GM12878 (cell line): ENCODE data around the gene TMEM44.

Experiments used
- CHD4 ChIP-seq: fragments of 200-600 bp; sonication (generic); IDR thresholded peaks from 2 replicates; pipeline ENCODE4 v1.6.1; 2016; ENCODE audit warnings: mild to moderate bottlenecking
- CREB1 ChIP-seq: IDR thresholded peaks from 2 replicates; pipeline ENCODE4 v1.6.1; 2012; ENCODE audit warnings: low read depth, mild to moderate bottlenecking, inconsistent platforms
- ETV6 ChIP-seq, 2 experiments: fragments of 450-650 bp in 1 of 2; IDR thresholded peaks in 1 of 2; conservative IDR thresholded peaks in 1 of 2; 2 replicates each; pipeline ENCODE4 v1.6.1; 2014; ENCODE audit warnings: antibody characterized with exemption in 1 of 2, borderline replicate concordance in 1 of 2, low read depth in 1 of 2, mild to moderate bottlenecking in 1 of 2, moderate library complexity in 1 of 2
- IKZF1 ChIP-seq: fragments of 450-650 bp; conservative IDR thresholded peaks from 2 replicates; pipeline ENCODE4 v1.6.1; 2017; ENCODE audit warnings: antibody characterized with exemption, mild to moderate bottlenecking
- LARP7 ChIP-seq: fragments of 450-650 bp; IDR thresholded peaks from 2 replicates; pipeline ENCODE4 v1.6.1; 2017; ENCODE audit warnings: mild to moderate bottlenecking
- MXI1 ChIP-seq: fragments of 150-350 bp; IDR thresholded peaks from 2 replicates; pipeline ENCODE4 v1.6.1; 2011; ENCODE audit warnings: low read depth, mild to moderate bottlenecking, inconsistent platforms, low read length, improper control_type of control experiment
- NRF1 ChIP-seq: conservative IDR thresholded peaks from 2 replicates; pipeline ENCODE4 v1.6.1; 2011; ENCODE audit warnings: mild to moderate bottlenecking, low read depth, low read length, improper control_type of control experiment
- POLR2AphosphoS5 ChIP-seq: IDR thresholded peaks from 2 replicates; pipeline ENCODE4 v1.6.1; 2011; ENCODE audit warnings: mild to moderate bottlenecking, low read length, inconsistent platforms
- SIN3A ChIP-seq: IDR thresholded peaks from 2 replicates; pipeline ENCODE4 v1.6.1; 2012; ENCODE audit warnings: low read depth, low read length, improper control_type of control experiment
- SMC3 ChIP-seq: IDR thresholded peaks from 2 replicates; pipeline ENCODE4 v1.6.1; 2011; ENCODE audit warnings: low read length, improper control_type of control experiment, borderline replicate concordance
- TAF1 ChIP-seq: IDR thresholded peaks from 2 replicates; pipeline ENCODE4 v1.6.1; 2011; ENCODE audit warnings: mild to moderate bottlenecking, low read depth, low read length, borderline replicate concordance
- TCF12 ChIP-seq: IDR thresholded peaks from 2 replicates; pipeline ENCODE4 v1.6.1; 2011; ENCODE audit warnings: low read depth, mild to moderate bottlenecking, low read length
- TF ChIP-seq, protein P1 (sequence below), 3 experiments: IDR thresholded peaks in 2 of 3; conservative IDR thresholded peaks in 1 of 3; 2 replicates each; pipeline ENCODE4 v1.5.1; 2011; ENCODE audit warnings: low read depth in 3 of 3, low read length in 3 of 3, mild to moderate bottlenecking in 3 of 3, control low read depth in 2 of 3, moderate library complexity in 2 of 3, inconsistent platforms in 1 of 3, mixed read lengths in 1 of 3; ENCODE audit not compliant: control insufficient read depth in 2 of 3, insufficient read depth in 1 of 3; ENCODE audit errors: extremely low read depth in 1 of 3

DNA sequence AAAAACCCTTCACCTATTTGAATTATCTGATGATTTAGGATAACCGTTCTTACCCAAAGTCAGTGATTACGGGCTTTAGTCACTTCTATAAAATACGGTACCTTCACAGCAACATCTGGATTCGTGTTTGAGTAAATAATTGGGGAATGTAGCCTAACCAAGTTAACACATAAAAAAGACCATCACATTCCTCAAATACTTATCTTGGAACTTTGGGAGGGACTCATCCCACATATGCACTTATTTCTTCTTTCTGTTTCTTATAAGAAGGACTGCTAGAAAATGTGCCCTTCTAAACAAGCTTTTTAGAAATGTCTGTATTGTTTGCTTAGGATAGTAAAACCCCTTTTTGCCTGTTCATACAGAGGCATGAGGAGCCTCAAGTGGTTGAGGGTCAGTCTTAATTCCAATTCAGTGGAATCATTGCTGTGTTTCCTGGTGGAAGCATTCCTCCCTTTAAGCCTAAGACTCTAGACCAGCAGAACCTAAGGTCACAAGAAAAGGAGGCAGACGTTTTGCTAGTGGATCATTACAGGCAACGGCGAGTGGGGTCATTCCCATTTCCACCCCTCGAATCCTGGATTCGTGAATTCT, 67.5 kb downstream of the TMEM44 start:
- TF ChIP-seq LARP7 (no peak), TCF12 (no peak), MXI1 (no peak), CREB1 (no peak), ETV6 (conservative IDR thresholded peaks at IDR 0.05 in 1 of 2, IDR thresholded peaks at IDR 0.05 in 1 of 2; ENCODE audit: borderline replicate concordance in 1 of 2, low read depth in 1 of 2) (no peak), SMC3 (no peak), POLR2AphosphoS5 (no peak), SIN3A (no peak), CHD4 (no peak), NRF1 (no peak), TAF1 (no peak), IKZF1 (no peak)
- TF ChIP-seq, protein P1, sequence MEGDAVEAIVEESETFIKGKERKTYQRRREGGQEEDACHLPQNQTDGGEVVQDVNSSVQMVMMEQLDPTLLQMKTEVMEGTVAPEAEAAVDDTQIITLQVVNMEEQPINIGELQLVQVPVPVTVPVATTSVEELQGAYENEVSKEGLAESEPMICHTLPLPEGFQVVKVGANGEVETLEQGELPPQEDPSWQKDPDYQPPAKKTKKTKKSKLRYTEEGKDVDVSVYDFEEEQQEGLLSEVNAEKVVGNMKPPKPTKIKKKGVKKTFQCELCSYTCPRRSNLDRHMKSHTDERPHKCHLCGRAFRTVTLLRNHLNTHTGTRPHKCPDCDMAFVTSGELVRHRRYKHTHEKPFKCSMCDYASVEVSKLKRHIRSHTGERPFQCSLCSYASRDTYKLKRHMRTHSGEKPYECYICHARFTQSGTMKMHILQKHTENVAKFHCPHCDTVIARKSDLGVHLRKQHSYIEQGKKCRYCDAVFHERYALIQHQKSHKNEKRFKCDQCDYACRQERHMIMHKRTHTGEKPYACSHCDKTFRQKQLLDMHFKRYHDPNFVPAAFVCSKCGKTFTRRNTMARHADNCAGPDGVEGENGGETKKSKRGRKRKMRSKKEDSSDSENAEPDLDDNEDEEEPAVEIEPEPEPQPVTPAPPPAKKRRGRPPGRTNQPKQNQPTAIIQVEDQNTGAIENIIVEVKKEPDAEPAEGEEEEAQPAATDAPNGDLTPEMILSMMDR (IDR thresholded peaks at IDR 0.05 in 2 of 3, conservative IDR thresholded peaks at IDR 0.05 in 1 of 3; ENCODE audit: control insufficient read depth in 2 of 3, extremely low read depth in 1 of 3, insufficient read depth in 1 of 3, low read depth in 3 of 3, low read length in 3 of 3) = no peak
